Hematopoietic multipotent progenitor cell treated with erythropoietin and hydrocortisone succinate and interleukin-3 and kit ligand, for 6 days (in vitro differentiated cells): ENCODE results near the gene UGGT2.
A peak's percentile ranks its signal among the peaks of the same experiment; 100 is the strongest.
"Not testable (repeated sequence)": the region's sequence is repeated elsewhere in the genome, so short reads cannot be mapped to it uniquely, and the experiment has no call there.

Experiments used
- DNase-seq: peaks from one replicate; pipeline ENCODE4 v3.0.0-alpha.2; 2015

UGGT2 gene

DNA sequence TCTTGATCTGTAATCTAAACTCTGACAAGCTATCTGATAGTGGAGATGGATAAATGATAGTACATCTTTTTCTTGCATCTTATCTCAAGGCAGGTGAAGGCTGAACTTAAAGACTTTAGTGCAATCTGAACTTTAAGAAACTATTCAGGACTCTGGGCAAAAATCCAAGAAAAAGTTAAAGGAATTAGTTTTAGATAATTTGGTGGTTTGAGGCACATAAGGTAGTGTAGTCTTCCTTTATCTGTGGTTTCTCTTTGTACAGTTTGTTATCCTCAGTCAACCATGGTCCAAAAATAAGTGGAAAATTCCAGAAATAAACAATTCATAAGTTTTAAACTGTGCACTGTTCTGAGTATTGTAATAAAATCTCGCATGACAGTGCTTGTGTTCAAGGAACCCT is 172.9 kb downstream of the UGGT2 start:
- peak; percentile 64 for DNase-seq

DNA sequence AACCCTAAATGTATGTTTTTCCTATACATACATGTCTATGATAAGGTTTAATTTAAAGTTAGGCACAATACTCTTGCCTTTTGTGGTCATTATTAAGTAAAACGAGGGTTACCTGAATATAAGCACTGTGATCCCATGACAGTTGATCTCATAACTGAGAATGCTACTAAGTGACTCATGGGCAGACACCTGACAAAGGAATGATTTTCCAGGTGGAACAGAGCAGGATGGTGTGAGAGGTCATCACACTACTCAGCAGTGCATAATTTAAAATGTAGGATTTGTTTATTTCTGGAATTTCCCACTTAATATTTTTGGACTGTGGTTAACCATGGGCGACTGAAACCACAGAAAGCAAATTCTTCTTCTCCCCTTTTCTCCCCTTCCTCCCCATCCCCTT is 178.9 kb downstream of the UGGT2 start:
- DNase-seq = no peak

DNA sequence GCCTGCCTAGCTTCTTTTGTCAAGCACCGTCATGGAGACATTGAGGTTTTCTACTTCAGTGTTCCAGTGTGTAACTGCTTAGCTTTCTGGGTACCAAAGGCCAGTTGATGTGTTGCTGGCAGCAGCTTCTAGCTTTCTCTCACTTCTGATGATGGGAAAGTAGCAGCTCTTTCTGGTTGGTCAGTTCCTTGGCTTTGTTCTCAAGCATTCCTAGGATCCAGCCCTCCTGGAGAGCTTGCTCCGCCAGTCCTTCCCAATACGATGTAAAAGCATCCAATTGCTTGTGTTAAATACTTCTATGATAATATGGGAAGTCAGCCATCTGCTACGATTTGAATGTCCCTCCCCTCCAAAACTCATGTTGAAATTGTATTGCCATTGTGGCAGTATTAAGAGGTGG is 182.8 kb downstream of the UGGT2 start:
- DNase-seq = no peak

DNA sequence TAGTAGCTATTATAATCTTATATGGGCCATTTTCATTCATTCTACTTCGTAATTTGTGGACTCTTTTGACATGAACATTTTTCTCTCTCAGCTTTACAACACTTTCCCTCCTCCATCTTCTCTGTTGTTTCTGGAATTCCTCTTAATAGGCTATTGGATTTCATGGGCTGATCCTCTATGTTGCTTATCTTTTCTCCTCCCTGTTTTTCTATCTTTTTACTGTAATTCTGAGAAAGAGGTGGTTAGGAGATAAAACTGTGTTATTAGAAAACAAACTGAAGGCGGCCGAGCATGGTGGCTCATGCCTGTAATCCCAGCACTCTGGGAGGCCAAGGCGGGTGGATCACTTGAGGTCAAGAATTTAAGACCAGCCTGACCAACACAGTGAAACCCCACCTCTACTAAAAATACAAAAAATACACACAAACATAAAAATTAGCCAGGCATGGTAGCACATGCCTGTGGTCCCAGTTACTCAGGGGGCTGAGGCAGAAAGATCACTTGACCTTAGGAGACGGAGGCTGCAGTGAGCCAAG is 188.1 kb downstream of the UGGT2 start:
- no peak for DNase-seq

DNA sequence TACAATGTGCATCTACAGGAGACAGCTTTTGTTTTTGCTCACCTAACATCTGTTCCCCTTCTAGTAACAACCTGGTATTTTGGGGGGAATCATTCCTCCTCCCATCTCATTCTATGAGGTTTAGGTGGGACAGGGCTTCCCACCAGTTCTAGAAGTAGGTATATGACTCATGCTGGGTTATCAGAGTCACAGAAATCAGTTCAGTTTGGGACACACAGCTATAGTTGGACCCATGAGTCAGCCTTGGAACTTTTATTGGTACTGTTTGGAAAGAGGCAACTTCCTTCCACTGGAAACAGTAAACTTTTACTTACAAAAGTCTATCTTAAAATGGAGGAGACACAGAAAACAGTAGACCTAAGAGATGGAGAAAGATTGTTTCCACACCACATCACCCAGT is 190.8 kb downstream of the UGGT2 start:
- no peak for DNase-seq

DNA sequence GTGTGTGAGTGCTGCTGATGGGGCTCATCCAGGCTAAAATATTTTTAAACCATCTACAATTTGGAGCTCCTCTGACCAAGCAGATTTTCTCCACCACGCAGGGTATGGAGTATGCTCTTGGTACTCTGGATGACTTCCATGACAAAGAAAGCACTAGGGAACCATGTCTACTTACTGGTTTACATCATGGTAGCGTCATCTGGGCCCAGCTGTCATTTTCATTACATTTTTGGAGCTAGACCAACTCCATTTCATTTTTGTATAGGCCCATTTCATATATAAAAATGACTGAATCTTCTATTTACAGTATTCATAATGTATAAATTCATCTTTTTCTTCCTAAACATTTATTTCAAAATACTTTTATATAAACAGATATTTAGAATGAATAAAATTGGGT is 191.9 kb downstream of the UGGT2 start:
- no peak for DNase-seq

DNA sequence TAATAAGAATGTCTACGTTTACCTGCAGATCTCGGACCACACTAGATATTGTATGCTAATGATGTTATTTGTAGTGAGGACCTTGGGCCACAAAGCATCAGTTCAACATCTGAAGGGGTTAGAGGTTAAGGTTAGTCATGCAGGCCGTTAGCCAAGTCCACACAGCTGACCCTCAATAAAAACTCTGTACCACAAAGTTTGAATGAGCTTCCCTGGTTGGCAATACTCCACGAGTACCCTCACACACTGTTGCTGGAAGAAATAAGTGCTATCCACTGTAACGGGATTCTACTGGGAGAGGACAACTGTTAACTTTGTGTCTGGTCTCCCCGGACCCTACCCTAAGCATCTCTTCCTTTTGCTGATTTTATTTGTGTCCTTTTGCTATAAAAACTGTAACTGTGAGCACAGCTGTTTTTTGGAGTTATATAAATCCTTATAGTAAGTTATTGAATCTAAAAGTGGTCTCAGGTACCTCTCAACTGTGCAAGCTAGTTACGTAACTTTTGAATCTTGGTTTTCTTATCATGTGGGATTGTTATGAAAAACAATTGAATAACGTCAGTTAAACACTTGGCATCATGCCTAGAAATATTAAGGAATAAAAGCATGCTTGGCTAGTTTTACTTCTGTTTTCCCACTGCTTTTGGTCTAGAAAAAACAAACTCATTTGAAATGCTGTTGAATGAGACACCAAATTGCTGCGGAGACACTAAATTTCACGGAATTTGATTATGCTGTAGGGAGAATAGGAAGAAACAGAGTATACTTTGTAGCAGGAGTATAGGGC is 194.7 kb downstream of the UGGT2 start:
- DNase-seq = peak; percentile 72

DNA sequence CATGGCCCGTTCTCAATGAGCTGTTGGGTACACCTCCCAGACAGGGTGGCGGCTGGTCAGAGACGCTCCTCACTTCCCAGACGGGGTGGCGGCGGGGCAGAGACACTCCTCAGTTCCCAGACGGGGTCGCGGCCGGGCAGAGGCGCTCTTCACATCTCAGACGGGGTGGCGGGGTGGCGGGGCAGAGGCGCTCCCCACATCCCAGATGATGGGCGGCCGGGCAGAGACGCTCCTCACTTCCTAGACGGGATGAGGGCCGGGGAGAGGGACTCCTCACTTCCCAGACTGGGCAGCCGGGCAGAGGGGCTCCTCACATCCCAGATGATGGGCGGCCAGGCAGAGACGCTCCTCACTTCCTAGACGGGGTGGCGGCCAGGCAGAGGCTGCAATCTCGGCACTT is 207.5 kb downstream of the UGGT2 start:
- not testable (repeated sequence) for DNase-seq

DNA sequence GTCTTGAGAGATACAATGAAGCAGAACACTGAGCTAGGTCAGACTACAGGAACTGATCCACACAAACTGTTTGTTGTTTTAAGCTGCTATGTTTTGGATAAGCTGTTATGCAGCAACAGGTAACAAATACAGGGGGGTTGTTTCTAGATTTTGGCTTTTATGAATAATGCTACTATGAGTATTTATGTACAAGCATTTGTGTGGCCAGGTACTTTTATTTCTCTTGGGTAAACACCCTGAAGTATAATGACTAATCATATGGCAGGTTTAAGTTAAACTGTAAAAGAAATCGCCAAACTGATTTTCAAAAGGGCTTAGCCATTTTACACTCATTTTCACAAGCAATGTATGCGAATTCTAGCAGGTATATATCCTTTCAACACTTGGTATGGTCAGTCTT is 210.3 kb downstream of the UGGT2 start:
- DNase-seq = no peak

DNA sequence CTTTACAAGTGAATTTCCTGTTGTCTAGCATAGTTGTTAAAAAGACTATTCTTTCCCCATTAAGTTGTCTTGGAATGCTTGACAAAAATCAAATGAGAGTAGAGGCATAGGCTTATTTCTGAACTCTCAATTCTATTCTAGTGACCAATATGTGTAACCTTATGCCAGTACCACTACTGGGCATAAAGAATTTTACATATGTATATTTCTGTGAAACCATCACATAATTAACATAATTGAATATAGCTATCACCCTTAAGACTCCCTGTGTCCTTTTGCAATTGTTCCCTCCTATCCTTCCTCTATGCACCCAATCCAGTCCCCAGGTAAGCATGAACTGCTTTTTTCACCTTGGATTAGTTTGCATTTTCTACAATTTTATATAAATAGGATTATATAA is 211.3 kb downstream of the UGGT2 start:
- no peak for DNase-seq

DNA sequence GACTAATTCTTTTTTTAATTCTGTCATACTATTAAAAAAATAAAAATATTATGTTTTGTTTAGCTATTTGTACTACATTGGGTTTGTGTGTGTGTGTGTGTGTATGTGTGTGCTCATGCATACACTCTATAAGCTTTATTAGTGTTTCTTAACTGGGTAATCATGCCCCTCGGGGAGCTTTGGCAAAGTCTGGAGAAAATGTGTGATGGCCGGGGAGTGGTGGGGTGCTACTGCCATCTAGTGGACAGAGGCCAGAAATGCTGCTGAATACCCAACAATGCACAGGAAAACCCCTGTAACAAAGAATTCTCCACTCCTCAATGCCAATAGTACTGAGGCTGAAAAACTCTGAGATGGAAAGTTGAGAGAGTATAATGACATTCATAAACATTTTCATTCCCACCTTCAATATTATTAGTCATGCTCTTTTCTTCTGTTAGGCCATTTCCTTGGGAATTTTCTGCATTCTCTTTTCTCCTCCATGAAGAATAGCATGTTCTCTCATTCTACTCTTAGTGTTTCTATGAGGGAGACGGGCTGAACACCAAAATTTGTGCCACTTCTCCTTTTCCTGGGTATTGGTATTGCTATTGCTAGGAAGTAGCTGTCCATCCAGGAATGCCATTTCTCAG is 219.0 kb downstream of the UGGT2 start:
- peak; percentile 84 for DNase-seq

DNA sequence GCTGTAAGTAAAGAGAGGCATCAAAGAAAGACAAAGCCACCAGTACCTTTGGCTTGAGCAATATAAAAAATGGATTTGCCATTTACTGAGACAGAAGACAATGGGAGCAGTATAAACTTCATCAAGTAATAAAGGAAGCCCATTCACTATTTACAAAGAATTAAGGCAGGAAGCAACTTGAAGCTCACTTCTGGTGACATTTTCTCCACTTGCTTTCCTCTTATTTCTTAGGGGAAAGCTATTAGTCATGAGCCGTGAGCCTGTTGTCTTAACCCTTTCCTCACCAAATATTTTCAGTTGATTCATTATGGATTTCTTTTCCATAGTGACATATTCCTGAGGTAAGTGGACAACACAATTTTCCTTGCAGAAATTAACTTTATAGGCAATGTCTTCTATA is 219.5 kb downstream of the UGGT2 start:
- DNase-seq = peak; percentile 9

DNA sequence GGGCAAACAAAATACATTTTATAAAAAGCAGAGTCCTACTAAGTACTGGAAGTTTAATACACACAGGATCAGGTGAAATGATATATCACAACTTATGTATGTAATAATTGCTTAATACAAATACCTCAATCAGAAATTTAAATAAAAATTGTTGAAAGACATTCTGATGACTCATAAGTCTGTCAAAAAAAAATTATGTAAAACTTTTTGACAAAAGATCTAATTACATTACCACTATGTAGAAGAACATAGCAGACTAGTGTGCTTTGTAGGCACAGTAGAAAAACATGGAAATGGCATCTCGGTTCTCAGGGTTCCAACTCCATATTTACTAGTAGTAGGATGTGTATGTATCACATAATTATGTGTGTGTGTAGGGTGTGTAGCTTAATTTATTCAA is 220.1 kb downstream of the UGGT2 start:
- no peak for DNase-seq

DNA sequence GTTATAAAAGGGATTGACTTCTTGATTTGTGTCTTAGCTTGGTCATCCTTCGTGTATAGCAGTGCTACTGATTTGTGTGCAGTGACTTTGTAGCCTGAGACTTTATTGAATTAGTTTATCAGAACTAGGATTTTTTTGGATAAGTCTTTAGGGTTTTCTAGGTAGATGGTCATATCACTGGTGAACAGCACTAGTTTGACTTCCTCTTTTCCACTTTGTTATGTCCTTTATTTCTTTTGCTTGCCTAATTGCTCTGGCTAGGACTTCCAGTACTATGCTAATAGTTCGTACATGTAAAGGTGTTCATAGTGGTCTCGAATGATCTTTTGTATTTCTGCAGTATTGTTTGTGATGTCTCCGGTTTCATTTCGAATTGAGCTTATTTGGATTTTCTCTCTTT is 230.9 kb downstream of the UGGT2 start:
- DNase-seq = no peak

DNA sequence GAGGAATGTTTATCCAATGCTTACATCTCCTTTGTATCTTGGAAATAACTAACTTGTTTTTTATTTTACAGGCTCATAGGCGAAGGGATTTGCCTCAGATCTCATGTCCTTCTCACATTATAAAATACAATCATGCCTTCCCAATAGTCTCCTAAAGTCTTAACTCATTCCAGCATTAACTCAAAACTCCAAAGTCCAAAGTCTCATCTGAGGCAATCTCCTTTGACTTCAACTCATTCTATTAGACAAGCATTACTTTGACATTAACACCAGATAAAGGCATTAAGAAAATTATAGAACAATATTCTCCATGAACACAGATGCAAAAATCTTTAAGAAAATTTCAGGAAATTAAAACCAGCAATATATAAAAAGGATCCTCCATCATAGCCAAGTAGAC is 238.7 kb downstream of the UGGT2 start:
- DNase-seq = no peak

DNA sequence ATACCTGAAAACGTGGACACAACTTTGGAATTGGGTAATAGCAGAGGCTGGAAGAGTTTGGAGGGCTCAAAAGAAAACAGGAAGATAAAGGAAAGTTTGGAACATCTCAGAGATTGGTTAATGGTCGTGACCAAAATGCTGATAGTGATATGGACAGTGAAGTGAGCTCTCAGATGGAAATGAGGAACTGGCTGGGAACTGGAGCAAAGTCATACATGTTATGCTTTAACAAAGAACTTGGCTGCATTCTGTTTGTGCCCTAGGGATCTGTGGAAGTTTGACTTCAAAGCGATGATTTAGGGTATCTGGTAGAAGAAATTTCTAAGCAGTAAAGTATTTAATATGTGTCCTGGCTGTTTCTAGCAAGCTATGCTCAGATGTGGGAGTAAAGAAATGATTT is 240.1 kb downstream of the UGGT2 start:
- DNase-seq = no peak

DNA sequence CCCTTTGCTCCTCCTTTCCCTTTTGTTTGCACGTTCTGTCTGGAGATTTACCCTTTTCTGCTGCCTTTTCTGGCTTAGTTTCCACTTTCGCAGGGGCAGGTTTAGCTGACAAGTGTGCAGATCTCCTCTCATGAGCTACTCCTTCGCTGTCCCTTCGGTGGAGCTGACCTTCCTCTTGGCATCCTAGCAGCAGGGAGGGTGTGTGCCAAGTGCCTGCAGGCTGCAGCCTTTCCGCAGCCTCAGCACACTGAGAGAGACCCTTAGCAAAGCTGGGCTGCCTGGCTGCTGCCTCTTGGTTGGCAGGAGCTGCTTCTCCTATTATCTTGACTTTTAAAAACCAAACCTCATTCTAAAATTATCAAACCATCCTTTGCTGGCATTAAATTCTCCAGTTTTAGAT is 243.8 kb downstream of the UGGT2 start:
- DNase-seq = no peak

DNA sequence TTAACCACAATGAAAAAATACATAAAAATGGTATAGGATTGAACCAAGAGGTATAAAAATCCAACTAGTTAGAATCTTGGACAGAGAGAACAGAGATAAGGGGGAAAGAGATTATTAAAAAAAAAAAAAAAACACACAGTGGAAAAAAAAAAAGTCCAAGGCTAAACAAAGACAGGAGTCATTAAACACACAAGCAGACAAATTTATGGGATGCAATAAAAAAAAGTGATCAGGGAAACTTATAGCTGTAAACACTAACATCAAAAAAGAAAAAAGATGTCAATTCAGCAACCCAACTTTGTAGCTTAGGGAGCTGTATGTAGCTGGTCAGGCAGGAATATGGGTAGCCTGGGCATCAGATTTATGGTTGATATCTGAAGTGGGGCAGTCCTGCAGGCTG is 247.3 kb downstream of the UGGT2 start:
- no peak for DNase-seq

DNA sequence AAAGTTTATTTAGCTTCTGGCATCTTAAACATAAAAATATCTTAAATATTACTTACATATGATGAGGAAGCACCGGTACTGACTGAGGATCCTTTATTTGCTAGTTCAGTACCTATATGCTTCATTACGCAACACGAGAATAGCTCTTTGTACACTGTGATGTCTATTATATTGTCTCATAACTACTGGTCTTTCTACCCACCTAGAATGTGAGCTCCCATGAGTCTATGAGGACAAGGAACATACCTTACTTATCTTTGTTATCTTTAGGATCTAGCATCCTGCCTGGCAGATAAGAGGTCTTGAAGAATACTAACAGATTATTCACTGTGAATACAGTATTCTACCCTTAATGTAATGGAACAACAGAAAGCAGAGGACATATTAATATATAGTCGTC is 251.4 kb downstream of the UGGT2 start:
- DNase-seq = no peak

DNA sequence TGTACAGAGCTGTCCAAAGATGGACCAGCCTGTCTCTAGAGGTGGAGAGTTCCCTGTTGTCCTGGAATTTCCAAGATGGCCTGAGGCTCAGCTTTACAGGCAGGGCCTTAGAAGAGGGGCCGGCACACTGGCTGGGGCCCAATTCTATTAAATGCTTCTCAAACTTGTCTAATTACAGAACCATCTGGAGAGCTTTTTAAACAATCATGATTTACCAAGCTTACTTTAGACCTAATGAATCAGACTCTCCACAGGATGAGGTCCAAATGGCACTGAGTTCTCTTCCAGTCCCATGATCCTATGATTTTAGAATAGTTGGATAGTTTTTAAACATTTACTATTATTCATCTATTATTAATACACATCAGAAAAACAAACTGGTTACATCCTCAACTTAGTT is 252.8 kb downstream of the UGGT2 start:
- no peak for DNase-seq

DNA sequence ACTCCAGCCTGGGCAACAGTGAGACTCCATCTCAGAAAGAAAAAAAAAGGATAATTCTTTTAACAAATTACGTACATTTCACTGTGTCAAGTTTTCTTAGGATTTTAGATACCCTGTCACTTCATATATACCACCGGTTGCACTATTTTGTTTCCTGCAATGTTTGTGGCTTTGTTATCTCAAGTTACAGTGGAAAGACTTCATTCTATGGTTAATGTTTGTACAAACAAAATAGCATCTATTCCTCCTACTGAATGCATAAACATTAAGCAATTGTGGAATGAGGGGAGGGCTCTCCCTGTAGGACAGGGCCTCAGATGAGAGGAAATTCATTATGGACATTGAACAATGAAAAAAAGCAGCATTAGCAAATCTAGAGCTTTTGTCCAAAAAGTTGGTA is 256.2 kb downstream of the UGGT2 start:
- no peak for DNase-seq

DNA sequence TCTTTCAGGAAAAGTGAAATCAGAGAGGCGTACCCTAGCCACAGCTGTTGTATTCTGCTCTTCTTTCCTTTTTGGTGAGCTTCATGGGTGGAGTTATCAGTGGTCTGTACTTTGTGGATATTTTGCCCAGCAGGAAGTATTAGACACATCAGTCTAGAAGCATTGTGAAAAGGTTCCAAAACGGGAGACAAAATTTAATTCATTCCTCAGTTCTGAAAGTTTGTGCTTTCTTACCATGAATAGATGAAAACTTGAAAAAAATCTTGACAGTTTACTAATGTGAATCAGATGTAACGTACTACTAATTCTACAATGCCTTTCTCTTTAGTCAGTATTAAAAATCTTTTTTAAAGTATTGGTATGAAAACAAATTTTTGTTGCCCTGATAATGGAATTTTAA is 259.4 kb downstream of the UGGT2 start:
- DNase-seq = no peak

DNA sequence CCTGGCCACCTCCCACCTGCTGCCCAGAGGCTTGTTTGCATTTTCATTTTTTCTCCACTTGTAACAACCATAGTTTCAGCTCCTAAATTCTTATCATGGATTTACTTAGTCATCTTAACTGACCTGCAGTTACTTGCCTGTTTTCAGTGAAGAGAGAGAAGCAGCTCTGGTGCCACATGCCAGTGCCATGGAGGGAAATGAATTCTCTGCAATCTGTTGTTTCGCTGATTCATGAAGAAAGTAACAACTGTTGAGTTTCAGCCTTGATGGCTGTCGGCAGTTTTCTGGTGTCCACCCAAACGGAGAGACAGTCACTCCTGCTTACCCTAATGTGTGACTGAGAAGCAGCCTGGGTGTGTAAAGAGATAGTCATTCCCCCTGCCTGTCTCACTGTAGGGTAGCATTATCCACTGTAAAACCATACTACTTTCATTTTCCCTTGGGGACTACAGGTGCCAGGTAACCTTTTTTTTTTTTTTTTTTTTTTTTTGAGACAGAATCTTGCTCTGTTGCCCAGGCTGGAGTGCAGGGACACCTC is 260.1 kb downstream of the UGGT2 start:
- DNase-seq = no peak

DNA sequence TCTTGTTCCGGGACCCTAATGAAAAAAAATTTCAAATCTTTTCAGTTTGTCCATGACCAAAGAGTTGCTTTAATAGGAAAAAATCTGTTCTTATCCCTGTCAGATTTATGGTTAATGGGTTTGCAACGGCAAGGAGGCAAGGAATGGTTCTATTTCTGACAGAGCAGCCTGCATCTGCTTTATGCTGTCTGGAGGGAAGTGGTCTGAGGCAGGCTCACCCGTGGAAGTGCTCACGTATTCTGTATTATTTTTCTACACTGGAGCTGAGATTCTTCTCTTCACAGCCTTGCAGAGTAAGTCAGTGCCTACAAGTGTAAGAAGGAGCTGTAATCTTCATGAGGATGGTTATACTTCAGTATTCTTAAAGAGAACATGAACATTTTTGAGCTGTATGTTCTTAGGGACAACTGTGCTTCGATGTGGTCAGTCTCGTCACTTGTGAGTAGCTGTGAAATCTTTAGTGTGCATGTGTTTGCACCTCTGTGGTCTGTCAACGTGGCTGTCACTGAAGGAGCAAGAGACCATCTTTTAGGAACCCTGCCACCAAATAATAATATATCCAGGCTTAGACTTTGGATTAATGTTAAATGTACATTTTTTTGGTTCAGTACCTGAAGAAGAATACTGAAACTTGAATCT is 262.0 kb downstream of the UGGT2 start:
- no peak for DNase-seq
